Measurements from ENCODE around the gene CTNNA3.

The CTNNA3 gene

GRCh38 chr10:66823301-66823700 is 872.7 kb downstream of the CTNNA3 start:
- TF ChIP-seq CTCF (IDR thresholded peaks at IDR 0.05; ENCODE audit: low read depth, low read length, poor library complexity, severe bottlenecking) (no peak), EZH2phosphoT487 (IDR thresholded peaks at IDR 0.05; ENCODE audit: borderline replicate concordance, low read length) (no peak)
- Histone ChIP-seq H3K4me3 (ENCODE audit: low read length) (no peak overlapping the region), H3K9me3 (ENCODE audit: control insufficient read depth, insufficient read depth, low read length) (no peaks in the 10 kb centered on the region), H3K79me2 (ENCODE audit: control insufficient read depth, low read length) (no peaks in the 10 kb centered on the region), H4K20me1 (ENCODE audit: control insufficient read depth, insufficient read depth, low read depth, low read length) (no peaks in the 10 kb centered on the region), H3K9me2 (replicated peaks; ENCODE audit: control insufficient read depth, low read length) (no peaks in the 10 kb centered on the region), H3F3A (ENCODE audit: control insufficient read depth, insufficient read depth) (no peaks in the 10 kb centered on the region), H3K36me3 (ENCODE audit: control insufficient read depth, low read length) (no peaks in the 10 kb centered on the region), H3K4me2 (ENCODE audit: low read length) (no peak overlapping the region), H3K27me3 (ENCODE audit: control insufficient read depth, low read length) (no peaks in the 10 kb centered on the region), H3K27ac (ENCODE audit: low read depth, low read length) (no peak overlapping the region), H3K4me1 (ENCODE audit: control insufficient read depth, low read length) (no peaks in the 10 kb centered on the region)

DNA sequence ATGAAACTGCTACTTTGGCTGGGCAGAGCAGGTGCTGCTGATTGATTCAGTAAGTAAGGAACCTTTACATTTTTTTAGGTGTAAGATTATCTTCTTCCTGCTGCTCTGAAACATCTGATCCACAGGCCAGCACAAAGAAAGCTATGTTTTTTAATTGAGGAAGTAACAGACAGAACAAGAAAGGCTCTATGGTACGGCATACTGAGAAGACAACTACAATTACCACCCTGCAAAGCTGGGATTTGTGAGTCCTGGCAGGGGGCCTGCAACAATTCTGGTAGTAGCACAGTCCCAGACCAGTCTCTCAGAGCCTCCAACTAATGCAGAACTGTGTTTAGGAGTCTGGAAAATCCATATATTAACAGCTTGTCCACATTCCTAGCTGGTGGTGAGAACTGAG is 873.2 kb downstream of the CTNNA3 start:
- H4K20me1 ChIP-seq (ENCODE audit: control insufficient read depth, insufficient read depth, low read depth, low read length) = no peaks in the 10 kb centered on the region
- no peaks in the 10 kb centered on the region for H3K4me1 ChIP-seq (ENCODE audit: control insufficient read depth, low read length)
- no peak overlapping the region for H3K4me2 ChIP-seq (ENCODE audit: low read length)
- no peaks in the 10 kb centered on the region for H3F3A ChIP-seq (ENCODE audit: control insufficient read depth, insufficient read depth)
- no peaks in the 10 kb centered on the region for H3K79me2 ChIP-seq (ENCODE audit: control insufficient read depth, low read length)
- H3K9me2 ChIP-seq (replicated peaks; ENCODE audit: control insufficient read depth, low read length) = no peaks in the 10 kb centered on the region
- H3K9me3 ChIP-seq (ENCODE audit: control insufficient read depth, insufficient read depth, low read length) = no peaks in the 10 kb centered on the region
- H3K36me3 ChIP-seq (ENCODE audit: control insufficient read depth, low read length) = no peaks in the 10 kb centered on the region
- no peak overlapping the region for H3K4me3 ChIP-seq (ENCODE audit: low read length)
- no peak overlapping the region for H3K27ac ChIP-seq (ENCODE audit: low read depth, low read length)
- TF ChIP-seq CTCF (IDR thresholded peaks at IDR 0.05; ENCODE audit: low read depth, low read length, poor library complexity, severe bottlenecking) (no peak), EZH2phosphoT487 (IDR thresholded peaks at IDR 0.05; ENCODE audit: borderline replicate concordance, low read length) (no peak)
- H3K27me3 ChIP-seq (ENCODE audit: control insufficient read depth, low read length) = no peaks in the 10 kb centered on the region

GRCh38 chr10:66819691-66820090 is 876.3 kb downstream of the CTNNA3 start:
- H4K20me1 ChIP-seq (ENCODE audit: control insufficient read depth, insufficient read depth, low read depth, low read length) = no peaks in the 10 kb centered on the region
- no peaks in the 10 kb centered on the region for H3K9me2 ChIP-seq (replicated peaks; ENCODE audit: control insufficient read depth, low read length)
- no peak overlapping the region for H3K4me3 ChIP-seq (ENCODE audit: low read length)
- no peak overlapping the region for H3K4me2 ChIP-seq (ENCODE audit: low read length)
- no peaks in the 10 kb centered on the region for H3K9me3 ChIP-seq (ENCODE audit: control insufficient read depth, insufficient read depth, low read length)
- H3F3A ChIP-seq (ENCODE audit: control insufficient read depth, insufficient read depth) = no peaks in the 10 kb centered on the region
- H3K27me3 ChIP-seq (ENCODE audit: control insufficient read depth, low read length) = no peaks in the 10 kb centered on the region
- H3K36me3 ChIP-seq (ENCODE audit: control insufficient read depth, low read length) = no peaks in the 10 kb centered on the region
- H3K4me1 ChIP-seq (ENCODE audit: control insufficient read depth, low read length) = no peaks in the 10 kb centered on the region
- no peak overlapping the region for H3K27ac ChIP-seq (ENCODE audit: low read depth, low read length)
- no peak for TF ChIP-seq EZH2phosphoT487 (IDR thresholded peaks at IDR 0.05; ENCODE audit: borderline replicate concordance, low read length)
- no peak for TF ChIP-seq CTCF (IDR thresholded peaks at IDR 0.05; ENCODE audit: low read depth, low read length, poor library complexity, severe bottlenecking)
- no peaks in the 10 kb centered on the region for H3K79me2 ChIP-seq (ENCODE audit: control insufficient read depth, low read length)

DNA sequence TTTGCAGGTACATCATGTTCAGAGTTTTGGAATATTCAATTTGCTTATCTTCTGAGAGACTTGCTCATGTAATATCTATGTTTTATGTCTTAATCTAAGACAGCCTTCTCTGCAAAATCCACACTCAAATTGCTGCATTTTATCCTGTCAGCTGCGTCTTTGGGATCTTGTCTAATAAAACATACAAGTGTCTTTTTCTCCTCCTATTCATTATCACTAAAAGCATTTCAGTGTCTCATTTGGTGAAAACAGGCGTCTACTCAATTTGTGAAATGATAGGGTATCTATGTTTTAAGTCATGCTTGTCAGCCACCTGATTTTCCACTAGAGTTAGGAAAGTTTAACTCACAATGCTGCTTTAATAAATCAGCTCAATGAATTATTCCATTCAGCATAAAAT is 882.9 kb downstream of the CTNNA3 start:
- Histone ChIP-seq H3F3A (ENCODE audit: control insufficient read depth, insufficient read depth) (no peaks in the 10 kb centered on the region), H4K20me1 (ENCODE audit: control insufficient read depth, insufficient read depth, low read depth, low read length) (no peaks in the 10 kb centered on the region), H3K9me2 (replicated peaks; ENCODE audit: control insufficient read depth, low read length) (no peaks in the 10 kb centered on the region), H3K9me3 (ENCODE audit: control insufficient read depth, insufficient read depth, low read length) (no peaks in the 10 kb centered on the region), H3K4me2 (ENCODE audit: low read length) (no peak overlapping the region), H3K36me3 (ENCODE audit: control insufficient read depth, low read length) (no peaks in the 10 kb centered on the region), H3K27ac (ENCODE audit: low read depth, low read length) (no peak overlapping the region), H3K79me2 (ENCODE audit: control insufficient read depth, low read length) (no peaks in the 10 kb centered on the region), H3K4me3 (ENCODE audit: low read length) (no peak overlapping the region), H3K27me3 (ENCODE audit: control insufficient read depth, low read length) (no peaks in the 10 kb centered on the region), H3K4me1 (ENCODE audit: control insufficient read depth, low read length) (no peaks in the 10 kb centered on the region)
- TF ChIP-seq EZH2phosphoT487 (IDR thresholded peaks at IDR 0.05; ENCODE audit: borderline replicate concordance, low read length) = no peak
- TF ChIP-seq CTCF (IDR thresholded peaks at IDR 0.05; ENCODE audit: low read depth, low read length, poor library complexity, severe bottlenecking) = no peak

All from DOHH2 (cell line).